ENCODE results near the gene IBA57.

- no peak for TF ChIP-seq POLR2A (IDR thresholded peaks at IDR 0.05)
- no peak for TF ChIP-seq CTCF (IDR thresholded peaks at IDR 0.05)
These were observed 4.2 kb upstream of the IBA57 start for GRCh38 chr1:228161362-228161761.
